Uterus (tissue), 2 donors: ENCODE results near the gene TLR8.

Source experiments
- POLR2A ChIP-seq, 2 donors: fragments of 450-650 bp; IDR thresholded peaks; one replicate each; pipeline ENCODE4 v1.6.1; 2016; ENCODE audit warnings: antibody characterized with exemption in 2 of 2, mild to moderate bottlenecking in 1 of 2, moderate library complexity in 1 of 2
- TF ChIP-seq, protein P1 (sequence below), 4 experiments: fragments of 200-600 bp in 2 of 4; fragments of 450-650 bp in 2 of 4; sonication (generic) in 2 of 4; IDR thresholded peaks; one replicate each; pipeline ENCODE4 v1.5.1; 2016 to 2019; ENCODE audit warnings: antibody characterized with exemption in 4 of 4, mild to moderate bottlenecking in 2 of 4, moderate library complexity in 1 of 4

DNA sequence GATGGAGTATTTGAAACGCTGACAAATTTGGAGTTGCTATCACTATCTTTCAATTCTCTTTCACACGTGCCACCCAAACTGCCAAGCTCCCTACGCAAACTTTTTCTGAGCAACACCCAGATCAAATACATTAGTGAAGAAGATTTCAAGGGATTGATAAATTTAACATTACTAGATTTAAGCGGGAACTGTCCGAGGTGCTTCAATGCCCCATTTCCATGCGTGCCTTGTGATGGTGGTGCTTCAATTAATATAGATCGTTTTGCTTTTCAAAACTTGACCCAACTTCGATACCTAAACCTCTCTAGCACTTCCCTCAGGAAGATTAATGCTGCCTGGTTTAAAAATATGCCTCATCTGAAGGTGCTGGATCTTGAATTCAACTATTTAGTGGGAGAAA, 13.2 kb downstream of the TLR8 start:
- TF ChIP-seq, protein P1, sequence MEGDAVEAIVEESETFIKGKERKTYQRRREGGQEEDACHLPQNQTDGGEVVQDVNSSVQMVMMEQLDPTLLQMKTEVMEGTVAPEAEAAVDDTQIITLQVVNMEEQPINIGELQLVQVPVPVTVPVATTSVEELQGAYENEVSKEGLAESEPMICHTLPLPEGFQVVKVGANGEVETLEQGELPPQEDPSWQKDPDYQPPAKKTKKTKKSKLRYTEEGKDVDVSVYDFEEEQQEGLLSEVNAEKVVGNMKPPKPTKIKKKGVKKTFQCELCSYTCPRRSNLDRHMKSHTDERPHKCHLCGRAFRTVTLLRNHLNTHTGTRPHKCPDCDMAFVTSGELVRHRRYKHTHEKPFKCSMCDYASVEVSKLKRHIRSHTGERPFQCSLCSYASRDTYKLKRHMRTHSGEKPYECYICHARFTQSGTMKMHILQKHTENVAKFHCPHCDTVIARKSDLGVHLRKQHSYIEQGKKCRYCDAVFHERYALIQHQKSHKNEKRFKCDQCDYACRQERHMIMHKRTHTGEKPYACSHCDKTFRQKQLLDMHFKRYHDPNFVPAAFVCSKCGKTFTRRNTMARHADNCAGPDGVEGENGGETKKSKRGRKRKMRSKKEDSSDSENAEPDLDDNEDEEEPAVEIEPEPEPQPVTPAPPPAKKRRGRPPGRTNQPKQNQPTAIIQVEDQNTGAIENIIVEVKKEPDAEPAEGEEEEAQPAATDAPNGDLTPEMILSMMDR (IDR thresholded peaks at IDR 0.05) = no peak
- TF ChIP-seq POLR2A (IDR thresholded peaks at IDR 0.05) = no peak
